ENCODE results near the gene GASK1B. TPM values are rescaled to one million over a fixed set of nuclear protein-coding genes. Genes with fewer than 3 reads are reported as not detected.

Gene GASK1B
- total RNA-seq, 2 experiments from 2014 or later: 0.22 to 0.28 TPM

GRCh38 chr4:158195297-158195696, 22.5 kb upstream of the GASK1B start:
- H3K9me3 Mint-ChIP-seq: no peaks in the 10 kb centered on the region
- intact Hi-C loops (cut with DNase I, micrococcal nuclease): no loop called here

GRCh38 chr4:158193171-158193749, 20.4 kb upstream of the GASK1B start:
- H3K36me3 ChIP-seq (ENCODE audit: insufficient read depth, low read length): no peaks in the 10 kb centered on the region
- H3K36me3 Mint-ChIP-seq (ENCODE audit: low read depth): no peaks in the 10 kb centered on the region
- H3K4me1 ChIP-seq (ENCODE audit: insufficient read depth, low read length): no peaks in the 10 kb centered on the region
- no peak overlapping the region for H3K4me3 ChIP-seq (ENCODE audit: low read length)
- no peak overlapping the region for H3K27ac ChIP-seq (ENCODE audit: low read depth in 1 of 2, low read length in 2 of 2)
- intact Hi-C loops (cut with DNase I, micrococcal nuclease): no loop called here
- ATAC-seq (ENCODE audit: poor library complexity) (no peak), DNase-seq (peak in 1 of 14 experiments; percentile 8)
- H3K27ac Mint-ChIP-seq: no peak overlapping the region
- peak; percentile 32 for TF ChIP-seq CTCF (IDR thresholded peaks at IDR 0.05)
- H3K4me3 Mint-ChIP-seq: no peak overlapping the region
- no peaks in the 10 kb centered on the region for H3K9me3 ChIP-seq (ENCODE audit: control insufficient read depth in 1 of 2, insufficient read depth in 1 of 2, low read length in 2 of 2)
- H3K9me3 Mint-ChIP-seq: no peaks in the 10 kb centered on the region
- H3K4me1 Mint-ChIP-seq (ENCODE audit: low read depth): no peaks in the 10 kb centered on the region
- ChIA-PET POLR2A (no interaction called here), CTCF (no interaction called here)
- peaks cover 12% of the 10 kb centered on the region for H3K27me3 Mint-ChIP-seq
- H3K27me3 ChIP-seq (ENCODE audit: control insufficient read depth in 1 of 2, insufficient read depth in 2 of 2, low read length in 2 of 2): no peaks in the 10 kb centered on the region

More at GRCh38 chr4:158195297-158195696, 22.5 kb upstream of the GASK1B start:
- TF ChIP-seq CTCF (IDR thresholded peaks at IDR 0.05): no peak
- DNase-seq (no peak), ATAC-seq (ENCODE audit: poor library complexity) (no peak)
- Histone ChIP-seq H3K36me3 (ENCODE audit: insufficient read depth, low read length) (no peaks in the 10 kb centered on the region), H3K27me3 (ENCODE audit: control insufficient read depth in 1 of 2, insufficient read depth in 2 of 2, low read length in 2 of 2) (no peaks in the 10 kb centered on the region), H3K9me3 (ENCODE audit: control insufficient read depth in 1 of 2, insufficient read depth in 1 of 2, low read length in 2 of 2) (no peaks in the 10 kb centered on the region), H3K4me1 (ENCODE audit: insufficient read depth, low read length) (no peaks in the 10 kb centered on the region), H3K4me3 (ENCODE audit: low read length) (no peak overlapping the region), H3K27ac (ENCODE audit: low read depth in 1 of 2, low read length in 2 of 2) (no peak overlapping the region)
- Mint-ChIP-seq H3K27ac (no peak overlapping the region), H3K4me3 (no peak overlapping the region), H3K36me3 (ENCODE audit: low read depth) (no peaks in the 10 kb centered on the region), H3K4me1 (ENCODE audit: low read depth) (no peaks in the 10 kb centered on the region), H3K27me3 (peaks cover 12% of the 10 kb centered on the region)
- ChIA-PET POLR2A (no interaction called here), CTCF (no interaction called here)

GRCh38 chr4:158192439-158193158, 19.8 kb upstream of the GASK1B start:
- no peaks in the 10 kb centered on the region for H3K9me3 ChIP-seq (ENCODE audit: control insufficient read depth in 1 of 2, insufficient read depth in 1 of 2, low read length in 2 of 2)
- Mint-ChIP-seq H3K4me1 (ENCODE audit: low read depth) (no peaks in the 10 kb centered on the region), H3K4me3 (no peak overlapping the region), H3K27me3 (peaks cover 12% of the 10 kb centered on the region), H3K36me3 (ENCODE audit: low read depth) (no peaks in the 10 kb centered on the region), H3K27ac (no peak overlapping the region), H3K9me3 (no peaks in the 10 kb centered on the region)
- no peak overlapping the region for H3K27ac ChIP-seq (ENCODE audit: low read depth in 1 of 2, low read length in 2 of 2)
- H3K36me3 ChIP-seq (ENCODE audit: insufficient read depth, low read length): no peaks in the 10 kb centered on the region
- TF ChIP-seq CTCF (IDR thresholded peaks at IDR 0.05): no peak
- ATAC-seq (ENCODE audit: poor library complexity): no peak
- ChIA-PET CTCF (interaction anchor here (1.4 kb wide), 1 partner anchor 10 kb away, joined by 4 read pairs; no protein-coding TSS in a partner anchor), POLR2A (no interaction called here)
- no peaks in the 10 kb centered on the region for H3K4me1 ChIP-seq (ENCODE audit: insufficient read depth, low read length)
- intact Hi-C loops (cut with DNase I, micrococcal nuclease): no loop called here
- no peak for DNase-seq
- H3K27me3 ChIP-seq (ENCODE audit: control insufficient read depth in 1 of 2, insufficient read depth in 2 of 2, low read length in 2 of 2): no peaks in the 10 kb centered on the region
- no peak overlapping the region for H3K4me3 ChIP-seq (ENCODE audit: low read length)
